H9 (cell line): Measurements from ENCODE around the gene FHIT. TPM values are rescaled to one million over a fixed set of nuclear protein-coding genes. Genes with fewer than 3 reads are reported as not detected.

Experiments used
- DNase-seq: peaks from one replicate; pipeline ENCODE4 v3.0.0-alpha.2; 2017
- H2AFZ ChIP-seq: one replicate; pipeline ENCODE4 v1.6.1; 2013; ENCODE audit warnings: mild to moderate bottlenecking, low read length, control low read depth, moderate library complexity
- H2AK5ac ChIP-seq: 2 replicates; pipeline ENCODE4 v1.6.1; 2013; ENCODE audit warnings: low read length, control low read depth, mixed read lengths; ENCODE audit not compliant: insufficient read length
- H2BK120ac ChIP-seq: one replicate; pipeline ENCODE4 v1.6.1; 2013; ENCODE audit warnings: low read depth, mild to moderate bottlenecking, low read length, control low read depth, inconsistent platforms; ENCODE audit not compliant: poor library complexity, severe bottlenecking
- H2BK12ac ChIP-seq: 2 replicates; pipeline ENCODE4 v1.6.1; 2013; ENCODE audit warnings: low read length, control low read depth, mixed read lengths, low read depth; ENCODE audit not compliant: insufficient read length
- H2BK15ac ChIP-seq: 2 replicates; pipeline ENCODE4 v1.6.1; 2013; ENCODE audit warnings: low read depth, low read length, control low read depth
- H2BK20ac ChIP-seq: one replicate; pipeline ENCODE4 v1.6.1; 2013; ENCODE audit warnings: low read depth, mild to moderate bottlenecking, low read length, control low read depth, inconsistent platforms; ENCODE audit not compliant: poor library complexity, severe bottlenecking
- H2BK5ac ChIP-seq: 2 replicates; pipeline ENCODE4 v1.6.1; 2013; ENCODE audit warnings: low read length, control low read depth, mixed read lengths; ENCODE audit not compliant: insufficient read length
- H3K14ac ChIP-seq: 2 replicates; pipeline ENCODE4 v1.6.1; 2013; ENCODE audit warnings: low read length, control low read depth; ENCODE audit not compliant: insufficient read depth
- H3K18ac ChIP-seq: 2 replicates; pipeline ENCODE4 v1.6.1; 2013; ENCODE audit warnings: low read depth, mild to moderate bottlenecking, mixed read lengths, low read length, control low read depth; ENCODE audit not compliant: insufficient read length
- H3K23ac ChIP-seq: 2 replicates; pipeline ENCODE4 v1.6.1; 2013; ENCODE audit warnings: low read length, control low read depth, mixed read lengths, low read depth; ENCODE audit not compliant: insufficient read length
- H3K23me2 ChIP-seq: 2 replicates; pipeline ENCODE4 v1.6.1; 2013; ENCODE audit warnings: low read depth, mild to moderate bottlenecking, mixed read lengths, low read length, control low read depth; ENCODE audit not compliant: insufficient read length, poor library complexity, severe bottlenecking
- H3K27ac ChIP-seq: 2 replicates; pipeline ENCODE4 v1.5.1; 2013; ENCODE audit warnings: low read length, control low read depth, mixed read lengths, low read depth; ENCODE audit not compliant: insufficient read length
- H3K27me3 ChIP-seq: 2 replicates; pipeline ENCODE4 v1.6.1; 2013; ENCODE audit warnings: low read length, control low read depth, inconsistent platforms; ENCODE audit not compliant: insufficient read depth
- H3K4ac ChIP-seq: 2 replicates; pipeline ENCODE4 v1.6.1; 2013; ENCODE audit warnings: low read depth, mild to moderate bottlenecking, control low read depth, inconsistent platforms, low read length, moderate library complexity
- H3K4me1 ChIP-seq: 2 replicates; pipeline ENCODE4 v1.6.1; 2013; ENCODE audit warnings: low read length, control low read depth, inconsistent platforms; ENCODE audit not compliant: insufficient read depth
- H3K4me2 ChIP-seq: 2 replicates; pipeline ENCODE4 v1.6.1; 2013; ENCODE audit warnings: low read length, control low read depth, mixed read lengths; ENCODE audit not compliant: insufficient read length, insufficient read depth
- H3K56ac ChIP-seq: 2 replicates; pipeline ENCODE4 v1.6.1; 2013; ENCODE audit warnings: low read depth, mild to moderate bottlenecking, mixed read lengths, low read length, control low read depth; ENCODE audit not compliant: insufficient read length
- H3K79me1 ChIP-seq: 2 replicates; pipeline ENCODE4 v1.6.1; 2013; ENCODE audit warnings: low read depth, mild to moderate bottlenecking, moderate library complexity, low read length, control low read depth, inconsistent platforms; ENCODE audit not compliant: insufficient read depth, poor library complexity, severe bottlenecking
- H3K79me2 ChIP-seq: 2 replicates; pipeline ENCODE4 v1.6.1; 2013; ENCODE audit warnings: low read length, control low read depth, inconsistent platforms; ENCODE audit not compliant: insufficient read depth
- H3K9ac ChIP-seq: 2 replicates; pipeline ENCODE4 v1.6.1; 2013; ENCODE audit warnings: low read length, control low read depth, mixed read lengths; ENCODE audit not compliant: insufficient read length; ENCODE audit errors: extremely low read depth
- H3K9me3 ChIP-seq: one replicate; pipeline ENCODE4 v1.6.1; 2013; ENCODE audit warnings: low read depth, low read length, inconsistent platforms; ENCODE audit not compliant: control insufficient read depth
- H3T11ph ChIP-seq: one replicate; pipeline ENCODE4 v1.6.1; 2013; ENCODE audit warnings: mild to moderate bottlenecking, low read length, control low read depth, inconsistent platforms
- H4K20me1 ChIP-seq: one replicate; pipeline ENCODE4 v1.6.1; 2013; ENCODE audit not compliant: control insufficient read depth, insufficient read length, insufficient read depth
- H4K5ac ChIP-seq: 2 replicates; pipeline ENCODE4 v1.6.1; 2013; ENCODE audit warnings: low read depth, mild to moderate bottlenecking, mixed read lengths, low read length, control low read depth; ENCODE audit not compliant: insufficient read length
- H4K8ac ChIP-seq: replicated peaks from 2 replicates; pipeline ENCODE4 v1.6.1; 2013; ENCODE audit warnings: low read length, control low read depth, mixed read lengths, low read depth; ENCODE audit not compliant: insufficient read length
- H4K91ac ChIP-seq: 2 replicates; pipeline ENCODE4 v1.6.1; 2013; ENCODE audit warnings: low read depth, mild to moderate bottlenecking, moderate library complexity, mixed read lengths, low read length, control low read depth; ENCODE audit not compliant: insufficient read length
- H3K27ac Mint-ChIP-seq, 3 experiments: 2 replicates in 2 of 3; 3 replicates in 1 of 3; pipeline ENCODE4 v1.8.0; 2020 to 2021; ENCODE audit warnings: mixed read lengths in 3 of 3, mild to moderate bottlenecking in 1 of 3, moderate library complexity in 1 of 3
- H3K27me3 Mint-ChIP-seq: 2 replicates; pipeline ENCODE4 v1.8.0; 2021; ENCODE audit warnings: low read depth, mild to moderate bottlenecking, moderate library complexity, mixed read lengths
- H3K36me3 Mint-ChIP-seq, 3 experiments: 2 replicates in 2 of 3; 3 replicates in 1 of 3; pipeline ENCODE4 v1.8.0; 2020 to 2021; ENCODE audit warnings: low read depth in 3 of 3, mixed read lengths in 3 of 3; ENCODE audit not compliant: insufficient read depth in 1 of 3
- H3K4me1 Mint-ChIP-seq, 2 experiments: 2 replicates each; pipeline ENCODE4 v1.8.0; 2020; ENCODE audit warnings: mixed read lengths in 2 of 2
- H3K4me3 Mint-ChIP-seq, 2 experiments: 2 replicates in 1 of 2; 3 replicates in 1 of 2; pipeline ENCODE4 v1.8.0; 2020 to 2021; ENCODE audit warnings: mild to moderate bottlenecking in 2 of 2, mixed read lengths in 2 of 2, moderate library complexity in 1 of 2
- H3K9me3 Mint-ChIP-seq, 2 experiments: 2 replicates in 1 of 2; 3 replicates in 1 of 2; pipeline ENCODE4 v1.8.0; 2020; ENCODE audit warnings: mild to moderate bottlenecking in 2 of 2, mixed read lengths in 2 of 2, moderate library complexity in 1 of 2
- WGBS: extraction: QIAGEN DNeasy Blood & Tissue Kit; methylation state at CpG from one replicate; pipeline ENCODE4 v1.1.7; 2013; ENCODE audit warnings: missing lambda C conversion rate, low lambda C conversion rate, mixed read lengths; ENCODE audit not compliant: insufficient read length; ENCODE audit errors: extremely low coverage; 5-methylcytosine and 5-hydroxymethylcytosine counted together
- total RNA-seq: library from RNA; stranded (reverse); gene quantifications from 2 replicates; pipeline ENCODE4 v1.2.1, GENCODE V29; 2021
- TF ChIP-seq, protein P1 (sequence below): fragments of 200-600 bp; sonication (generic); conservative IDR thresholded peaks from 3 replicates; pipeline ENCODE4 v1.8.0; 2021; ENCODE audit warnings: antibody characterized with exemption, mild to moderate bottlenecking

Gene FHIT
- total RNA-seq, 1 experiment from 2014 or later, result 3.0 TPM

DNA sequence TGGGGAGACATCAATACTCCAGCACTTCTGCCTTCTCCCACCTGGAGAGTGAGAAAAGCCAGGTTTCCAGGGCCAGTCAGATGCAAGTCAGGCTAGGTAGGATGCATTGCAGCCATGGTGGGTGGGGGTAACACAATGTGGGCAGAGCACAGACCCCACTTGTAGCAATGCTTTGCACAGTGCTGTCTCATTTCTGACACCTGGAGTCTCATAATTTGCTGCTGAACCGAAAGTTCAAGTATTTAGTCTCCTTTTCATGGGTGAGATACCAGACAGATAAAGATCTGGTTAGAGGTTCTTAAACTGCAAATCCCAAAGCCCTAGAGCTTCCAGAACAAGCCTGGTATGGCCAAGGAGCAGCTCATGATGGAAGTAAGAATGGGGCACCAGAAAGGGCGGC lies 1321.1 kb downstream of the FHIT start:
- H4K8ac ChIP-seq, result no peak overlapping the region
- H3K27ac ChIP-seq, result no peak overlapping the region
- no peak overlapping the region for H3K4ac ChIP-seq
- H3K9me3 ChIP-seq, result no peaks in the 10 kb centered on the region
- no peak overlapping the region for H3K9ac ChIP-seq
- Mint-ChIP-seq H3K27ac (no peak overlapping the region; a peak in 1 of 7 replicates), H3K4me3 (no peak overlapping the region), H3K36me3 (no peaks in the 10 kb centered on the region; a peak in 1 of 7 replicates), H3K9me3 (no peaks in the 10 kb centered on the region; a peak in 1 of 5 replicates), H3K4me1 (no peaks in the 10 kb centered on the region), H3K27me3 (no peaks in the 10 kb centered on the region)
- no peak overlapping the region for H3K4me2 ChIP-seq
- no peak overlapping the region for H2BK12ac ChIP-seq
- WGBS, result no CpG with 5 or more reads among the region's 2 CpGs
- H3K79me1 ChIP-seq, result no peaks in the 10 kb centered on the region
- H4K20me1 ChIP-seq, result no peaks in the 10 kb centered on the region
- H2AFZ ChIP-seq, result no peak overlapping the region
- no peak overlapping the region for H4K5ac ChIP-seq
- no peak overlapping the region for H2BK5ac ChIP-seq
- no peak overlapping the region for H2BK20ac ChIP-seq
- DNase-seq, result no peak
- H3K18ac ChIP-seq, result no peak overlapping the region
- H3K14ac ChIP-seq, result no peak overlapping the region
- TF ChIP-seq, protein P1, sequence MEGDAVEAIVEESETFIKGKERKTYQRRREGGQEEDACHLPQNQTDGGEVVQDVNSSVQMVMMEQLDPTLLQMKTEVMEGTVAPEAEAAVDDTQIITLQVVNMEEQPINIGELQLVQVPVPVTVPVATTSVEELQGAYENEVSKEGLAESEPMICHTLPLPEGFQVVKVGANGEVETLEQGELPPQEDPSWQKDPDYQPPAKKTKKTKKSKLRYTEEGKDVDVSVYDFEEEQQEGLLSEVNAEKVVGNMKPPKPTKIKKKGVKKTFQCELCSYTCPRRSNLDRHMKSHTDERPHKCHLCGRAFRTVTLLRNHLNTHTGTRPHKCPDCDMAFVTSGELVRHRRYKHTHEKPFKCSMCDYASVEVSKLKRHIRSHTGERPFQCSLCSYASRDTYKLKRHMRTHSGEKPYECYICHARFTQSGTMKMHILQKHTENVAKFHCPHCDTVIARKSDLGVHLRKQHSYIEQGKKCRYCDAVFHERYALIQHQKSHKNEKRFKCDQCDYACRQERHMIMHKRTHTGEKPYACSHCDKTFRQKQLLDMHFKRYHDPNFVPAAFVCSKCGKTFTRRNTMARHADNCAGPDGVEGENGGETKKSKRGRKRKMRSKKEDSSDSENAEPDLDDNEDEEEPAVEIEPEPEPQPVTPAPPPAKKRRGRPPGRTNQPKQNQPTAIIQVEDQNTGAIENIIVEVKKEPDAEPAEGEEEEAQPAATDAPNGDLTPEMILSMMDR, result no peak
- no peak overlapping the region for H2BK120ac ChIP-seq
- no peak overlapping the region for H3T11ph ChIP-seq
- H3K23ac ChIP-seq, result no peak overlapping the region
- H3K56ac ChIP-seq, result no peak overlapping the region
- H2AK5ac ChIP-seq, result no peak overlapping the region
- no peaks in the 10 kb centered on the region for H3K4me1 ChIP-seq
- H3K79me2 ChIP-seq, result no peaks in the 10 kb centered on the region
- H4K91ac ChIP-seq, result no peak overlapping the region
- H3K27me3 ChIP-seq, result no peaks in the 10 kb centered on the region
- no peak overlapping the region for H2BK15ac ChIP-seq
- no peaks in the 10 kb centered on the region for H3K23me2 ChIP-seq
